Medulla oblongata (tissue), 1 donor: Measurements from ENCODE around the gene GSTA4.
"Not testable (repeated sequence)": the region's sequence is repeated elsewhere in the genome, so short reads cannot be mapped to it uniquely, and the experiment has no call there.

ENCODE experiments used
- DNase-seq: peaks from one replicate; pipeline ENCODE4 v3.0.0-alpha.2; 2015; ENCODE audit errors: extremely low spot score

GSTA4 gene

DNA sequence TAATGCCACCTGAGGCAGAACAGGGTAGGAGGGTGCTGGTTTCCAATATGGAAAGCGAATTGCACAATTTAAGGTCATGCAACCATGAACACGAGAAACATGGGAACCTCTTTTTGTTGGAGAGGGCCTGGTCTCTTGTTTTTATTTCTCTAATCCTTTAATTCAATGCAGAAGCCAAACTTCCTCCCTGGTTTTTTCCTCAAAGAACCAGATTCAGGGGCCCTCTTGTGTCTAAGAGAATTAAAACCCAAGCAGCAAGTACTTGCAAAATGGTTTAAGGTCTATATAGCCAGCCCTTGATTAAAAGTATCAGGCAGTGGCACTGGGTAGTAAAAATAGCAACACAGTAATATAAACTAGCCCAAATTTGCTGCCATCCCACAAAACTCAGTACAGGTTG, 19.5 kb downstream of the GSTA4 start:
- DNase-seq: no peak

DNA sequence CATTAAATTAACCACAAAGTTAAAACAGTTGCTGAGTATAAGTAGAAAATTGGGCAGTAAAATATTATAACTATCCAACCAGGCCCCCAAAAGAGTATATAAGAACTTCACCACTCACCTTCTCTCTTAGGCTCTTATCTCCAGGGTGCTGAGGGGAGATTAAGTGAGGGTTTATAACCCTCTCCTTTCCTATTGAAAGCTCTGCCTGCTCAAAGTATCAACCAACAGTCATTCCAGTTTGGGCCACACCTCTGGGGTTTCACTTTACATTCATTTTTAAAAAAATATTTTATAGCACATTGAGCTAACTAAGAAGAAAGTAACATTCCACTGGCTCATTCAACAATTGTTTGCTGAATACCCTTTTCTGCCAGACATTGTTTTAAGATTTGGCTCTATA, 22.1 kb downstream of the GSTA4 start:
- DNase-seq: no peak

DNA sequence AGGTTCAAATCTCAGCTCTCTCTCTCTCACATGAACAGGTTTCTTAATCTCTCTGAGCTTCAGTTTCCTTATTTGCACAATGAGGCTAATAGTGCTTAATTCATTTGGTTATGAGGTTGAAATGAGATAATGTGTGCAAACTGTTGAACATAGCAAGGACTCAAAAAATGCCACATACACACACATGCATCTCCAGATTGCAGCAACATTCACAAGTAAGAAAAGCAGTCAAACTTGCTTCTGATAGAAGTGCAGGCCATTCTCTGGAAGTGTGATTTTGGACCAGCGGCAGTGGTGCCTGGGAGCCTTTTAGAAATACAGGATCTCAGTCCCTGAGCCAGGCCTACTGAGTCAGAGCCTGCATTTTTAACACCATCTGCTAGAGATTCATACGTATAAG, 25.7 kb downstream of the GSTA4 start:
- DNase-seq: no peak

DNA sequence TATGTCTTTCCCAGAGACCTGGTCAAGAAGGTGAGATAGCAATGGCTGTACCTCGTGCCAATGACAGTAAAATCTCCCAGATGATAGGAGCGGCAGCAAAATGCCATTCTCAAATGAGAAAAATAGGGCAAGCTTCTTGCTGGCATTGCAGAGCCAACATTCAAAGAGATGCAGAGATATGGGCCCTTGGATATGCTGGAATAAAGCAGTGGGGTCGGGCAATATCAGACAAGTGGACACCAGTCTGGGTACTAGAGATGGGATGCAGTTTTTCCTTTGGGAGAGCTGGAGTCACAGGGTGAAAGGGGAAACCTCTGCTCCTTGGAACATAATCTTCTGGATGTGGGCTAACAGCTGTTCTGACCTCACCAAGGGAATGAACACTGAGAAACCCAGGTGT, 29.0 kb downstream of the GSTA4 start:
- DNase-seq: no peak

DNA sequence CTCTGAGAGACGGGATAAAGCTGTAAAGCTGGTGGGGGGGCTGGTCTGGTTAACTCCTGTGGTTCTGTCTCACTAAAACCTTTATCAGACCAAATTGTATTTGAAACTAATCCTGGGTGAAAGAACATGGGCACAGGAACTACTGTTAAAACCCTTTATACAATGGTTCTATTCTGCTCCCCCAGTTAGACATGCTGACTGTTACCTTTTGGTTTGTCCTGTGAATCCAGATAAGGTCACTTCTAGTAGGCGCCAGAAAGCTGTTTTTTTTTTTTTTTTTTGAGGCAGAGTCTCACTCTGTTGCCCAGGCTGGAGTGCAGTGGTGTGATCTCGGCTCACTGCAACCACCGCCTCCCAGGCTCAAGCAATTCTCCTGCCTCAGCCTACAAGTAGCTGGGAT, 29.7 kb downstream of the GSTA4 start:
- DNase-seq: no peak

DNA sequence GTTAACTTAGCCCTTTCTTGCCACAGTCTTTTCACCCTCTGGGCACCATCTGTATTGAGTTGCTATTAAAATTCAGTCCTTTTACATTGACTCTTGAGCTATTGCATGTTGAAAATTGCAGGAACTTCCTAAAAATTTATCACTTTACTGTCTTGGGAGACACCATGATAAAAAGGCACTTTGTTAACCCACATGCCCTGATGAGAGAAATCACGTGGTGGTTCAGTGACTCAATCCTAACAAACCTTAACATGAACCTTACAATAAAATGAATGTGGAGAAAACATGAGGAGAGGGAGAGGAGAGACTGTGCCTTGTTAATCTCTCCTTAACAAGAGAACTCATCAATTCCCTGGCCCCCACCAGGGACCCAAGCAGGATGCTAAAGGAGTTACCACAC, 30.8 kb downstream of the GSTA4 start:
- DNase-seq: no peak

DNA sequence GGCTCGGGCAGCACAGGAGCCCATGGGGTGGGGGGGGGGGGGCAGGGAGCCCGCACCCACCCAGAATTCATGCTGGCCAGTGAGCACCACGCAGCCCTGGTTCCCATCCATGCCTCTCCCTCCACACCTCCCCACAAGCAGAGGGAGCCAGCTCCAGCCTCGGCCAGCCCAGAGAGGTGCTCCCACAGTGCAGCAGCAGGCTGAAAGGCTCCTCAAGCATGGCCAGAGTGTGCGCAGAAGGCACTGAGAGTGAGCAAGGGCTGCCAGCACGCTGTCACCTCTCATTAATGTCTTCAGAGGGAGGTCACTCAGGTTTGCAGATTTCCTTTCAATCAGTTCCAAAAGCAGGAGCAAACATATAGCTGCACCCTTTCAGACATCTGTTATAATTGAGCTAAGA, 32.4 kb downstream of the GSTA4 start:
- no peak for DNase-seq

DNA sequence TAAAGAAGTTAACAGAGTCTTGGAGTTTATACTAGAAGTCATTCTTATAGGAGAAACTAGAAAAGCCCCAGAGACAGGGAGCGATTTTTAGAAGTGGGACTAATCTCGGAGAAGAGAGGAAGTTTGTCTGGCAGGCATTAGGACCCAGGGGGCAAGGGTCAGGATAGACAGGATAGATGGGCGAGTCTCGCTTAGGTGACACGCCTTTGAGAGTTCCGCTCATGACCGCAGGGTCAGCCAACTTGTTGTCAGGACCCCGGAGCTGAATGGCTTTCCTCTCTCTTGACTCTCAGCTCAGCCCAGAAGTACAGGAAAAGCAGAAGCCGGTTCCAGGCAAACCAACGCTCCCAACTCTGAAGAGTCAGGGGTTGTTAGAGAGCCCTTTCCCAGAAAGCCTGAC, 34.1 kb downstream of the GSTA4 start:
- DNase-seq: not testable (repeated sequence)

DNA sequence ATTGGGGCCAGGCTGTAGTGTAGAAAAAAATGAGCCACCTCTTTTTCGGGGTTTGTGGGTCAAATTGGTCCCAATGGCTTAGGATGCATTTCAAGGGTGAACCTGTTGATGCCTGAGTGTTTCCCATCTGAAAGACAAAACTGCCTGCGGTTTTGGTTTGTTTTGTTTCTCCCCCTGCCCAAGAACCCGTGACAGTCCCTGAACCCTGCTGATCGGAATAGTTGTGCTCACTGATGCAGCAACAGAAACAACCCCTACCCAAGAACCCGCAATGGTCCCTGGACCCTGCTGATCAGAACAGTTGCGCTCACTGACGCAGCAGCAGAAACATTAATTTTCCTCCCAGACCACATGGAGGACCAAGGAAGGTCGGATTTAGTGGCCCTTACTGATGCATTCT, 34.9 kb downstream of the GSTA4 start:
- DNase-seq: not testable (repeated sequence)

DNA sequence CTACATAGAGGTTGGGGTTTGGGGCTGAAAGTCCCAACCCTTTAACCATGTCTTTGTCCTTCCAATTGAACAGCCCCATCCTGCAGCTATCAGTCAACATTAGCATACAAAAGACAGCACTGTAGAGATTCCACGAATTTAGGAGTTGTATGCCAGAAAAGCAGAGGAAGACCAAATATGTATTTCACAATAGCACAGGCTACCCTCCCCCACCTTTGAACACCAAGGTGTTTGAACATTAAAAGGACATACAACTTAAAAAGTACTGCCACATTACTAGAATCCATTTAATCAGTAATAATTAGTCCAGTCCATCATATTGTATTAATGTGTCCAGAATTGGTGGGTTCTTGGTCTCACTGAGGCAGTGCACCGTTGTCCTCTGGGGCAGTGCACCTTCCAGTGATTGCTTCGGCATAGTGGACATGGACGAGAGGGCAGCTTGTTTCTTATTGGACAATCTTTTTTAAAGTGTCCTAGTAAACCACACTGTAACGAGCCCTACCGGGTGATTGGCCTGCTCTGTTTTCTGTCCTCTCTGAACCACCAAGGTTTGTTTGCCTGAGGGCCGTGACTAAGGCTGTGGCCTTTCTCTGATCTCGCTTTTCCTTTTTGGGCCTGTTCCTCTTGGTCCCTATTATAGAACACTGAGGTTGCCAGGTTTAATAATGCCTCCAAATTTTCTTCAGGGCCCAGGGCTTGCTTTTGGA, 36.4 kb downstream of the GSTA4 start:
- DNase-seq: no peak

DNA sequence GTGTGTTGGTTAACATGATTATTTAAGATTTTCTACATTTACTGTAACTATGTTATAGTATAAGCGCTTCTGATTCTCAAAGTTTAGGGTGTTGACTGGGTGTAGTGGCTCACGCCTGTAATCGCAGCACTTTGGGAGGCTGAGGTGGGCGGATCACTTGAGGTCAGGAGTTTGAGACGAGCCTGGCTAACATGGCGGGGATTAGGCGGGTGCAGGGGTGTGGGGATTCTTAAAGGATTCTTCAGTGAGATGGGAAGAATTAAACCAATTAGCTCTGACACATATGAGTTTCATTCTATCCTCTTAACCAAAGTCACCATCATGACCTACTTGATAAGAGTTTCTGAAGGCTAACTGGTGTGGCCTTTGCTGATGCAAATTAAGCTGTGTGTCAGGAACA, 39.2 kb downstream of the GSTA4 start:
- no peak for DNase-seq

DNA sequence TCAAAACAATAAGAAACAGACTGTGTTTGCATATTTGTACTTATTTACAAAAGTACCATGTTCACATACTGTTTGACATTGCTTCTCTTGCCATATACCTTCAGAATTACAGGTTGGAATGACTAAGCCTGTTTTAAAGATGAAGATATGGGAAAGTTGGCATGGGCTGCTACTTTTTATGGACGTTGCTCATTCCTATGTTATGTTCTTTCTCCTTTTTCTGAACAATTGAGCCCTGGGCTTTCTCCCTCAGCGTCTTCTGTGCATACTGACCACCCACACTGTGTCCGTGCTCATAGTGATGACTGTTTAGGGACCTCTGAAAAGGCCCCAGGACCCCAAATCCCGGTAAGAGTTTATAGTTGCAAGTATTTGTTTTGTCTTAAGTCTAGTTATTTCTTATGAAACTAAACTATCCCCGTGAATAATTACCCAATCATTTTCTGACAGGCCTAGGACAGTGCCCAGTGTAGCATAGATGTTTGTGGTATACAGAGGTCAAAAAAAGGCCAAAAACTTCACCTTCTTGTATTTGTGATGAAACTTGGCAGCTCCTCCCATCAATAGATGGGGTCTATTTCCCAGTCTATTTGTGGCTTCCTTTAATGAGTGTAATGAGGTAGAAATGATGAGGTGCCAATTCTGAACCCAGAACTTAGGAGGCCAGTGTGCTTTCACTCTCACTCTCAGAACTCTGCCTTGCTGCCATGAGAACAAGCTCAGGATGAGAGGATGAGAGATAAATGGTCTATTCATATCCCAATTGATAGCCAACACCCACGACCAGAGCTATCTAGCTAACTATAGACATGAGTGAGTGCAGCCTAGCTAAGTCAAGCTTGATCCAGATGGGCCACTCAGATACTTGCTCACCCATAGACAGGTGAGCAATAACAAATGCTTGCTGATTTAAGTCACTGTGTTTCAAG, 40.9 kb downstream of the GSTA4 start:
- DNase-seq: no peak

DNA sequence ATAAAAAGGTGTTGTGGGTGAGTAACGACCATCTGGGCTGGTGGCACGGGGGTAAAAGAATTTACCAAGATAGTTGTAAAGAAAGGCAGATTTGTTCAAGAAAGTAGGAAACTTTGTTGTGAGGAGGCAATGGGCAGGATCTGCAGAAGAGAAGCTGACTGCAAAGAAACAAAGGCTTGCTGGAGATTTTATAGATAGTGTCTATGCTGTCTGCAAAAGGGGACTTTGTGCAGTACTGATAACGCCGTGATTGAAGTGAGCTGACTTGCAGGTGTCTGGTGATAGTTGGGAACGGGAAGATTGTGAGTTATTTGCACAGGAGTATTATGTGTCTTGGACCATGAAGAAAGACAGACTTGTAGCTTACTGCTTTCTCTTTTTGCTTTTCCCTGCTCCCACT, 48.8 kb downstream of the GSTA4 start:
- DNase-seq: no peak

DNA sequence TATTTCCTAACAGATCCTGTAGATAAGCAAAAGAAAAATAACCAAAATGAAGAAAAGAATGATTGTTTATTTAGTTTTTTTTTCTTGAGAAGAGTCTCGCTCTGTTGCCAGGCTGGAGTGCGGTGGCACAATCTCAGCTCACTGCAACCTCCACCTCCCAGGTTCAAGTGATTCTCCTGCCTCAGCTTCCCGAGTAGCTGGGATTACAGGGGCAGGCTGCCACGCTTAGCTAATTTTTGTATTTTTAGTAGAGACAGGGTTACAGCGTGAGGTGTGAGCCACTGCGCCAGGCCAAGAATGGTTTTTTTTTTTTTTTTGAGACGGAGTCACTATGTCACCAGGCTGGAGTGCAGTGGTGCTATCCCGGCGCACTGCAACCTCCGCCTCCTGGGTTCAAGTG, 52.3 kb downstream of the GSTA4 start:
- DNase-seq: not testable (repeated sequence)

DNA sequence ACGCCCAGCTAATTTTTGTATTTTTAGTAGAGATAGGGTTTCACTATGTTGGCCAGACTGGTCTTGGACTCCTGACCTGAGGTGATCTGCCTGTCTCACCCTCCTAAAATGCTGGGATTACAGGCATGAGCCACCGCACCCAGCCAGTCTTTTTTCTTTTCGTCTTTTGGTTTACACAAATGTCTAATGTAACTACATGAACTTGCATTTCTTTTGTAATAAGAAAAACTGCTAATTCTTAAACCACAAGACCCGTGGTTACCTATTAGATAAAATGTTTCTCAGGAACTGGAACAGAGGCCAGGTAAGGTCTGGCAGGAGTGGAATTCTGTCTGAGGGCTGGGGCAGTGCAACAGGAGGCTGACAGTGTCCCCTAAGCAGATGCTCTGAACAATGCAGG, 52.9 kb downstream of the GSTA4 start:
- no peak for DNase-seq

DNA sequence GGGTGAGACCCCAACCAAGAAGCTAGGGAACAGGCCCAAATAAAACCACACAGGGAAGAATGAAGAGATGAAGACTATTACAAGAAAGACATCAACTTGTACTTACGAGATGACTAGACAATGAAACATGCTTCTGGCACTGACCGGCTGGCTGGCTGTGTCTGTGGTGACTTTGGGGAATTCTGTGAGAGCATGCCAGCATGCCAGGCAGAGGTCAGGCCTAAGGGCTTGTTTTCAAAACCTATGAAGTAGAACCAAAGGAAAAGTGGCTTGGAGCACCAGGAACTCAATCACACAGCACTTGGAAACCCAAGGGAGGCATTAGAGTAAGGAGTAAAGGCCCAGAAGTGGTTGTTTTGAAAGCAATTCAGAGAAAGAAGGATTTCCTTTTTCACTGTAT, 57.2 kb downstream of the GSTA4 start:
- no peak for DNase-seq

DNA sequence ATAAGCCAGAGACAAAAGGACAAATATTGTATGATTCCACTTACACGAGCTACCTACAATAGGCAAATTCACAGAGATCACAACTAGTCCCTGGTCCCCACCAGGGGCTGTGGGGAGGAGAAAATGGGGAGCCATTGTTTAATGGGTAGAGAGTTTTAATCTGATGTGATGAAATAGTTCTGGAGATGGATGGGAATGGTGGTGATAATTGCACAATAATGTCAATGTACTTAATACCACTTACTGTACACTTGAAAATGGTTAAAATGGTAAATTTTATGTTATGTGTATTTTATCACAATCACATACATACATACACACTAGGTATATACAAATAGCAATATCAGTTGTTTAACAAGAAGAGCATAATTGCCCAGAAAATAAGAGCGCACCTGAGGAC, 61.3 kb downstream of the GSTA4 start:
- DNase-seq: no peak

DNA sequence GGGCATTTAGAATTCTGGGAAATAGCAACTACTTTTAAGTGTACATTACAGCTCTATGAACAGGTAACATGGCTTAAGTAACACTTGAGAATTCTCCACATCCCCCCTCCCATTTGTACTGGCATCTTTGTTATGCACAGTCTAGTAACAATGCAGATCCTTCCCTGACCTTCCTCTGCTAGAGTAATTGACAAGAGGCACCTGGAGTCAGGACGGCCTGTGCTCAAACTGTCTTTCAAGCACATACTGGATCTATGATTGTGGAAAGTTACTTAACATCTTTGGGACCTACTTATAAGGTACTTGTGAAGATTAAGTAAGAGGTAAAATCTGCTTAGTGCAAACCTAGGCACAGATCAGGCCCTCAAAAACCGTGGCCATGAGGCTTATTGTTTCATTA, 63.7 kb downstream of the GSTA4 start:
- DNase-seq: no peak

DNA sequence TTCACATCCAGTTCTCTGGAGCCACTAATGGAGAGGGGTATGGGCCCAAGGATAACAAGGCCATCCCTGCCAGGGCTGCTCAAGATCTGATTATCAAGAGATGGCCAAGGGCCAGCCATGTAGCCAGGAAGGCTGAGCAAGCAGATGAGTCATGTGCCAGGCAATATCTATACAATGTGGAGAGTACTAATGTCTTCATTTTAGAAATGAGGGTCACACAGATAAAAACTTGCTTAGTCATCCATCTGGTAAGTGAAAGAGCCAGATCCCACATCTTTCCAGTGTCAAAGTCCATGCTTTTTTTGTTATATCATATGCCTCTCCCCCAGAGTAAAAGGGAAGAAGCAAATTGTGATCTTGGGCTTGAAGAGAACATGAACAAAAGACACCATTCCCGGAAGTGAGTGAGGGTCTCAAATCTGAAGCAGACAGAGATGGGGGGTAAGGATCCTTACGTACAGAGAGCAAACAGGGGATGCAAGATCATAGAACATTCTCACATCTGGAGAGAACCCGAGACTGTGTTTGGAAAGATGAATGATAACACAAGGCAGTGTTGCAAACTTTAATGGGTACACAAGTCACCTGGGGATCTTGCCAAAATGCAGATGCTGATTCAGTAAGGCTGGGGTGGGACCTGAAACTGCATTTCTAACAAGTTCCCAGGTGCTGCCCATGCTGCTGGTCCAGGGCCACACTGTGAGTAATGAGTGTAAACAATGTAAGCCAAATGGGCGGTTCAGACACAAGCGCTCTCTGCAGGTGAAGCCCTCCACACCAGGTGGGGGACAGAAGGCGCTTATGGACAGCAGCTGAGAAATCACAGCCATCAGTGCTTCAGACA, 65.5 kb downstream of the GSTA4 start:
- DNase-seq: no peak
